Measurements from ENCODE around the gene MIAT. TPM values are rescaled to one million over a fixed set of nuclear protein-coding genes. Genes with fewer than 3 reads are reported as not detected.

Gene MIAT
- total and polyA plus RNA-seq, 5 donors from 2014 or later, result 1.4 to 305 (median 2.7) TPM

DNA sequence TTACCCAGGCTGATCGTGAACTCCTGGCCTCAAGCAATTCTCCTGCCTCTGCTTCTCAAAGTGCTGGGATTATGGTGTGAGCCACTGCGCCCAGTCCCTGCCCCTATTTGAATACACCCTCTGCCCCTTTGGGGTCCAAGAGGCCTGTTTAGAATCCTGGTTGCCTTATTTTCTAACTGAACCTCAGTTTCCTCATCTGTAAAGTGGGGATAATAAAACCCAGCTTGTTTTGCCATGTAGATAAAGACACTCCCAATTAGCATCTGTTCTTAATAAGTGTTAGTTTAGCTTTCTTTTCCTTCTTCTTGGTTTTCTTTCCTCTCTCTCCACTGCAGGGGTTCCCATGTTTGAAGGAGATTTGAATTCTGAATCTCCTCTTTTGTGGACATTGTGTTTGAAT is 4.8 kb downstream of the MIAT start:
- H3K9me3 Mint-ChIP-seq, result no peaks in the 10 kb centered on the region
- H3K4me3 ChIP-seq (ENCODE audit: low read depth, low read length), result no peak overlapping the region
- DNase-seq (no peak), ATAC-seq (ENCODE audit: low read depth in 2 of 2) (no peak)
- no peaks in the 10 kb centered on the region for H3K27me3 Mint-ChIP-seq
- peak overlapping the region in 2 of 4 donors; percentile 26 to 34 for H3K4me3 Mint-ChIP-seq
- no peaks in the 10 kb centered on the region for H3K9me3 ChIP-seq (ENCODE audit: control insufficient read depth in 2 of 2, low read length in 2 of 2)
- H3K27ac ChIP-seq (ENCODE audit: insufficient read depth, low read length, poor library complexity, severe bottlenecking), result no peak overlapping the region
- H3K27ac Mint-ChIP-seq, result peak overlapping the region in 2 of 3 donors; percentile 28 to 79
- no peaks in the 10 kb centered on the region for H3K27me3 ChIP-seq (ENCODE audit: control insufficient read depth, insufficient read depth, low read length)
- H3K36me3 Mint-ChIP-seq, result peaks cover 6% of the 10 kb centered on the region
- H3K36me3 ChIP-seq (ENCODE audit: control insufficient read depth, insufficient read depth, low read length), result peaks cover 16% of the 10 kb centered on the region
- peaks cover 41% of the 10 kb centered on the region for H3K4me1 ChIP-seq (ENCODE audit: control insufficient read depth, insufficient read depth, low read length, poor library complexity, severe bottlenecking)
- H3K4me1 Mint-ChIP-seq, result peaks cover 9 to 74% (median 51%) of the 10 kb centered on the region in 4 donors

DNA sequence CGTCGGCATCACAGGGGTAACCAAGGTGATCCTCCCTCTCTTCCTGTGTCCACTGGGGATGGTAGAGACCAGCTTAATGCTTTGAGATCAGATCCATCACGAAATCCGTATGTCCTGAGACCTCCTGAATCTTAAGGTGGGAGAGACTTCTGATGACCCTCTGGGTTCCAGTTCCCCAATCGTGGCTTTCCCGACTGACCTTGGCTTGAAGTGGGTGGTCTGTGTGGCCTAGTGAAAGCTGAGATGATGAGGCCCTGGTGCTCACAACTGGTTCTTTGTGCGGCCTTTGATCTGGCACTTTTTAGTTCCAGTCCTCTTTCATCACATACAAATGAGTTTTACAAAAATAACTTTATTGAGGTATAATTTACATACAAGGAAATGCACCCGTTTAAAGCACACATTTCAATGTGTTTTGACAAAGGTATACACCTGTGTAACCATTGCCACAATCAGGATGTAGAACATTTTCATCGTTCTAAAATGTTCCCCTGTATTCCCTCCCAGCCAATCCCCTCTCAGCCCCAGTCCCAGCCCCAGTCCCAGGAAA is 6.1 kb downstream of the MIAT start:
- no peak for DNase-seq
- H3K27ac Mint-ChIP-seq, result peak overlapping the region in 2 of 3 donors; percentile 48 to 59
- H3K4me1 Mint-ChIP-seq, result peaks cover 9 to 69% (median 43%) of the 10 kb centered on the region in 4 donors
- Histone ChIP-seq H3K27ac (ENCODE audit: insufficient read depth, low read length, poor library complexity, severe bottlenecking) (no peak overlapping the region), H3K4me1 (ENCODE audit: control insufficient read depth, insufficient read depth, low read length, poor library complexity, severe bottlenecking) (peaks cover 29% of the 10 kb centered on the region), H3K27me3 (ENCODE audit: control insufficient read depth, insufficient read depth, low read length) (no peaks in the 10 kb centered on the region), H3K4me3 (ENCODE audit: low read depth, low read length) (no peak overlapping the region), H3K36me3 (ENCODE audit: control insufficient read depth, insufficient read depth, low read length) (peaks cover 20% of the 10 kb centered on the region), H3K9me3 (ENCODE audit: control insufficient read depth in 2 of 2, low read length in 2 of 2) (no peaks in the 10 kb centered on the region)
- no peak for ATAC-seq (ENCODE audit: low read depth in 2 of 2)
- H3K27me3 Mint-ChIP-seq, result no peaks in the 10 kb centered on the region
- H3K9me3 Mint-ChIP-seq, result no peaks in the 10 kb centered on the region
- H3K36me3 Mint-ChIP-seq, result peaks cover 6% of the 10 kb centered on the region
- H3K4me3 Mint-ChIP-seq, result peak overlapping the region in 1 of 4 donors; percentile 61

DNA sequence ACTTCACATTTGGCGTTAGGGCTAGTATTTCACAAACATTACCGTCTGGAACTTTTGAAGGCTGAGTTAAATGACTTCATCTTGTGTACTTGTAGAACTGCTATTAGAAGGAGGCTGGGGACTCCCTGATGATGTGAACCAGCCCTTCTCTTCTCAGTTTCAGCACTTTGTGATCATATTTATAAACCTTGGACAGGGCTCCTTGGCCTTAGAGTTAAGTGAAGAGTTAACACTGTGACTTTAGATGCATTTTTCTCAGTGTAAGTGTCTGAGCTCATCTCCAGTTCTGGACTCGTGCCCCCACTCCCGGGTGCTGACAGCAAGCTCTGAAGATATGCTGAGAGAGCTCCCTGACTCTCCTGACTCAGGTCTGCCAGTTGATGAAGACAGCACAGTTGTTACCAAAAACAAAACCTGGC is 8.4 kb downstream of the MIAT start:
- H3K36me3 Mint-ChIP-seq, result peaks cover 6% of the 10 kb centered on the region
- peak overlapping the region; percentile 65 for H3K4me3 ChIP-seq (ENCODE audit: low read depth, low read length)
- H3K36me3 ChIP-seq (ENCODE audit: control insufficient read depth, insufficient read depth, low read length), result peaks cover 20% of the 10 kb centered on the region
- ATAC-seq (ENCODE audit: low read depth in 2 of 2), result no peak
- H3K27ac ChIP-seq (ENCODE audit: insufficient read depth, low read length, poor library complexity, severe bottlenecking), result peak overlapping the region; percentile 66
- peaks cover 39% of the 10 kb centered on the region for H3K4me1 ChIP-seq (ENCODE audit: control insufficient read depth, insufficient read depth, low read length, poor library complexity, severe bottlenecking)
- H3K9me3 Mint-ChIP-seq, result peaks cover 0 to 2% (median 0%) of the 10 kb centered on the region in 7 donors
- H3K4me1 Mint-ChIP-seq, result peaks cover 9 to 77% (median 40%) of the 10 kb centered on the region in 4 donors
- H3K4me3 Mint-ChIP-seq, result peak overlapping the region in 1 of 4 donors; percentile 71
- H3K27me3 ChIP-seq (ENCODE audit: control insufficient read depth, insufficient read depth, low read length), result no peaks in the 10 kb centered on the region
- DNase-seq, result no peak
- peak overlapping the region; percentile 47 to 94 (median 82) for H3K27ac Mint-ChIP-seq
- H3K27me3 Mint-ChIP-seq, result no peaks in the 10 kb centered on the region
- no peaks in the 10 kb centered on the region for H3K9me3 ChIP-seq (ENCODE audit: control insufficient read depth in 2 of 2, low read length in 2 of 2)

DNA sequence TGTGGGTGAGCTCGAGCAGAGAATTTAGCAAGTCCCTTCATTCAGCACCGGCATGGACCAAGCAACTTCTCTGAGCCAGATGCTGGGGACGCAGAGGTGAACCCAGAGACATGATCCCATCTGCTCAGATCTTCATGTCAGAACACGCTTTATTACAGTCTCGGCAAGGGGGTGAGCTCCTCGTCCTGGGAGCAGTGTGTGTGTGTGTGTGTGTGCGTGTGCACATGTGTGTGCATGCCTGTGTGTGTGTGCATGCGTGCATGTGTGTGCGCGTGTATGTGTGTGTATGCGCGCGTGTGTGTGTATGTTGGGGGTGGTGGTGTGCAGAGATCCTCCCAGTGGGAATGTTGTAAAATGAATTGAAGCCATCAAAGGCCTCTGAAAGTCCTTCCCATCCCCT is 9.8 kb downstream of the MIAT start:
- H3K9me3 Mint-ChIP-seq, result peaks cover 0 to 2% (median 0%) of the 10 kb centered on the region in 7 donors
- H3K27ac Mint-ChIP-seq, result peak overlapping the region in 2 of 3 donors; percentile 65 to 76
- H3K27me3 Mint-ChIP-seq, result no peaks in the 10 kb centered on the region
- DNase-seq (no peak), ATAC-seq (ENCODE audit: low read depth in 2 of 2) (no peak)
- Histone ChIP-seq H3K9me3 (ENCODE audit: control insufficient read depth in 2 of 2, low read length in 2 of 2) (no peaks in the 10 kb centered on the region), H3K4me3 (ENCODE audit: low read depth, low read length) (no peak overlapping the region), H3K4me1 (ENCODE audit: control insufficient read depth, insufficient read depth, low read length, poor library complexity, severe bottlenecking) (peaks cover 52% of the 10 kb centered on the region), H3K36me3 (ENCODE audit: control insufficient read depth, insufficient read depth, low read length) (peaks cover 17% of the 10 kb centered on the region), H3K27me3 (ENCODE audit: control insufficient read depth, insufficient read depth, low read length) (no peaks in the 10 kb centered on the region), H3K27ac (ENCODE audit: insufficient read depth, low read length, poor library complexity, severe bottlenecking) (no peak overlapping the region)
- peaks cover 6% of the 10 kb centered on the region for H3K36me3 Mint-ChIP-seq
- no peak overlapping the region for H3K4me3 Mint-ChIP-seq
- H3K4me1 Mint-ChIP-seq, result peaks cover 5 to 80% (median 44%) of the 10 kb centered on the region in 4 donors

DNA sequence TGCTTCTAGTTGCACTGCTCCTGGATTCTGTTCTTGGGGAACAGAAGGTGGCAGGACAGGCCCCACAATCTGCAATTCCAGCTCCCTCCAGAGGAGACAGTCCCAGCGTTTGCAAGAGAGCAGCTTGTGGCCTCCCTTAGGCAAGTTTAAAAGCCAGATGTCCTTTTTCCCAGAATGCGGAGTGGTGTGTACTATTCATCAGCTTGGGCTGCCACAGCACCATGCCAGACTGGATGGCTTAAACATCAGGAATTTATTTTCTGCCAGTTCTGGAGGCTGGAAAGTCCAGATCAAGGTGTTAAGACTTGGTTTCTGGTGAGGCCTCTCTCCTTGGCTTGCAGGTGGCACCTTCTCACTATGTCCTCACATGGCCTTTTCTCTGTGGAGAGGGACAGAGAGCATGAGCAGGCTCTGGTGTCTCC is 11.7 kb downstream of the MIAT start:
- Mint-ChIP-seq H3K27me3 (no peaks in the 10 kb centered on the region), H3K36me3 (peaks cover 6% of the 10 kb centered on the region), H3K9me3 (peaks cover 0 to 2% (median 0%) of the 10 kb centered on the region in 7 donors), H3K4me3 (peak overlapping the region in 1 of 4 donors; percentile 55), H3K27ac (peak overlapping the region in 1 of 3 donors; percentile 99), H3K4me1 (peaks cover 9 to 80% (median 47%) of the 10 kb centered on the region in 4 donors)
- Histone ChIP-seq H3K4me3 (ENCODE audit: low read depth, low read length) (no peak overlapping the region), H3K4me1 (ENCODE audit: control insufficient read depth, insufficient read depth, low read length, poor library complexity, severe bottlenecking) (peaks cover 71% of the 10 kb centered on the region), H3K9me3 (ENCODE audit: control insufficient read depth in 2 of 2, low read length in 2 of 2) (no peaks in the 10 kb centered on the region), H3K27me3 (ENCODE audit: control insufficient read depth, insufficient read depth, low read length) (no peaks in the 10 kb centered on the region), H3K27ac (ENCODE audit: insufficient read depth, low read length, poor library complexity, severe bottlenecking) (no peak overlapping the region), H3K36me3 (ENCODE audit: control insufficient read depth, insufficient read depth, low read length) (peaks cover 9% of the 10 kb centered on the region)
- DNase-seq, result peak in 1 of 3 donors; percentile 34
- no peak for ATAC-seq (ENCODE audit: low read depth in 2 of 2)

DNA sequence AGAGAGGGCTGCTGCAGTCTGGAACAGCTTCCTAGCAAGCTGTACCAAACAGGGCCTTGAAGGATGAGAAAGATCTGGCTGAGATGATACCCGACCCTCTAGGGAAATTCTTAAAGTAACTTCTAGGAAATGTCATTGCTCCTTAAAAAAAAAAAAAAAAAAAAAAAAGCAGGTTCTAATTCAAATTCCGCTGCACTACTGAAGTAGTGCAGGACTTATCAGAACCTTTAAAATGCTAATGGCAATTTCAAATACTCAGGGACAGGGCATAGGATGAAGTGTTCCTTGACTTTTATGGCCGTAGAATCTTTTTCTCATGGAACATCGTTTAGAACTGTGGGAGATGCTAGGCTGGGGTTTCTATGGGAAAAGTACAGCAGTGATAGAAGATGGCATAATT is 13.1 kb downstream of the MIAT start:
- peaks cover 0 to 2% (median 0%) of the 10 kb centered on the region in 7 donors for H3K9me3 Mint-ChIP-seq
- no peaks in the 10 kb centered on the region for H3K27me3 Mint-ChIP-seq
- peak overlapping the region; percentile 96 to 99 (median 98) for H3K4me3 Mint-ChIP-seq
- ATAC-seq (ENCODE audit: low read depth in 2 of 2) (no peak), DNase-seq (no peak)
- peaks cover 10% of the 10 kb centered on the region for H3K36me3 Mint-ChIP-seq
- Histone ChIP-seq H3K4me1 (ENCODE audit: control insufficient read depth, insufficient read depth, low read length, poor library complexity, severe bottlenecking) (peaks cover 75% of the 10 kb centered on the region), H3K27ac (ENCODE audit: insufficient read depth, low read length, poor library complexity, severe bottlenecking) (peak overlapping the region; percentile 98), H3K9me3 (ENCODE audit: control insufficient read depth in 2 of 2, low read length in 2 of 2) (no peaks in the 10 kb centered on the region), H3K4me3 (ENCODE audit: low read depth, low read length) (no peak overlapping the region), H3K36me3 (ENCODE audit: control insufficient read depth, insufficient read depth, low read length) (peaks cover 9% of the 10 kb centered on the region), H3K27me3 (ENCODE audit: control insufficient read depth, insufficient read depth, low read length) (no peaks in the 10 kb centered on the region)
- peaks cover 16 to 80% (median 48%) of the 10 kb centered on the region in 4 donors for H3K4me1 Mint-ChIP-seq
- peak overlapping the region; percentile 99 for H3K27ac Mint-ChIP-seq

DNA sequence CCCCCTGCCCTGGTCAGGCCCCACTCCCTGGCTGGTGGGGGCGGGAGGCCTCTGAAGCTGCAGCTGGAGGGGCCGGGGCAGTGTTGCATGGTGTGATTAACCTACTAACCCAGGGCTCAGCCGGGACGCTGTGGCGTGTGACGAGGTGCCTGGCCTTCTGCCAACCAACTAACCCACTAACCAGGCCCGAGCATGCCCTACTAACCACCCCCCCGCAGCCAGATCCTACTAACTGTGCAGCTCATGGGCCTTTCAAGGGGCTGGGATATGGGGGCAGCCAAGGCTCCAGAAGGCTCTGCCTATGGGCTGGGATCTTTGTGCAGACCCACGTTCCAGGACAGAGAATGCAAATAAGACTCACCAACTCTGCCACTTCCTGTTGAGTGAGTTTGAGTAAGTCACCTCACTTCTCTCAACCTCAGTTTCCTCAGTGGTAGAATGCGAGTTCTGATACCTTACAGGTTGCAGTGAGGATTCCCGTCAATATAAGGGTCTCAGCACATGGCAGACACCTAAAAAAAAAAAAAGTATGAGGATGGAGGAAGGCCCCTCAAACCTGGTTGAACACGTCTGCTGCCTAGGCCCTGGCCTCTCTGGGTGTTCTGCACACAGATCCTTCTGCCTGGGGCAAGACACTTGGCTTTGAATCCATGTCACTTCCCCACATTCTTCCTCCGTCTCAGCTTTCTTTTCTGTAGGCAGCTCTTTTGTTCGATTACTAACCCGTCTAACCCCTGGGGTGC is 14.1 kb downstream of the MIAT start:
- H3K4me1 Mint-ChIP-seq, result peaks cover 16 to 85% (median 52%) of the 10 kb centered on the region in 4 donors
- Histone ChIP-seq H3K4me3 (ENCODE audit: low read depth, low read length) (peak overlapping the region; percentile 92), H3K4me1 (ENCODE audit: control insufficient read depth, insufficient read depth, low read length, poor library complexity, severe bottlenecking) (peaks cover 79% of the 10 kb centered on the region), H3K27ac (ENCODE audit: insufficient read depth, low read length, poor library complexity, severe bottlenecking) (peak overlapping the region; percentile 98), H3K27me3 (ENCODE audit: control insufficient read depth, insufficient read depth, low read length) (no peaks in the 10 kb centered on the region), H3K36me3 (ENCODE audit: control insufficient read depth, insufficient read depth, low read length) (peaks cover 17% of the 10 kb centered on the region), H3K9me3 (ENCODE audit: control insufficient read depth in 2 of 2, low read length in 2 of 2) (no peaks in the 10 kb centered on the region)
- peaks cover 0 to 2% (median 0%) of the 10 kb centered on the region in 7 donors for H3K9me3 Mint-ChIP-seq
- H3K36me3 Mint-ChIP-seq, result peaks cover 19% of the 10 kb centered on the region
- H3K27ac Mint-ChIP-seq, result peak overlapping the region; percentile 99
- H3K4me3 Mint-ChIP-seq, result peak overlapping the region; percentile 96 to 99 (median 98)
- DNase-seq, result peak; percentile 56 to 84 (median 73)
- ATAC-seq (ENCODE audit: low read depth in 2 of 2), result peak; percentile 40 to 48
- no peaks in the 10 kb centered on the region for H3K27me3 Mint-ChIP-seq

Data from CD4-positive, CD25-positive, alpha-beta regulatory T cell (primary cell).